ENCODE results near the gene VDR. TPM values are rescaled to one million over a fixed set of nuclear protein-coding genes. Genes with fewer than 3 reads are reported as not detected.

The VDR gene
- 100 to 1,000 TPM; 124 to 140 TPM for total RNA-seq

- intact Hi-C loops (cut with DNase I) = loop anchor here (2.0 kb wide), 1 partner anchor 44 kb away; no protein-coding TSS in a partner anchor
- no peak for TF ChIP-seq CTCF (IDR thresholded peaks at IDR 0.05)
- Histone ChIP-seq H3K9me3 (no peaks in the 10 kb centered on the region), H3K36me3 (no peaks in the 10 kb centered on the region), H3K27me3 (no peaks in the 10 kb centered on the region), H3K9ac (ENCODE audit: low read depth in 2 of 2, low read length in 2 of 2) (peak within 1 kb of the TSS; percentile 79 to 87), H3K4me3 (peak within 1 kb of the TSS; percentile 62), H3K4me1 (peaks cover 10% of the 10 kb centered on the region), H3K27ac (peak within 1 kb of the TSS; percentile 88)
- peak; percentile 92 for DNase-seq
These were observed at the start of gene VDR for GRCh38 chr12:47904713-47905709. VDR (minus strand) TSS chr12:47904994; CDS start chr12:47879113, 25,881 bp downstream.

GRCh38 chr12:47954058-47954457 is 49.3 kb upstream of the VDR start:
- H3K4me3 ChIP-seq = no peak overlapping the region
- H3K4me1 ChIP-seq = peaks cover 15% of the 10 kb centered on the region
- intact Hi-C loops (cut with DNase I) = loop anchor here (10.0 kb wide), 1 partner anchor 211 kb away; no protein-coding TSS in a partner anchor
- DNase-seq = peak; percentile 53
- peak overlapping the region; percentile 50 for H3K27ac ChIP-seq
- no peaks in the 10 kb centered on the region for H3K9me3 ChIP-seq
- H3K36me3 ChIP-seq = no peaks in the 10 kb centered on the region
- H3K9ac ChIP-seq (ENCODE audit: low read depth in 2 of 2, low read length in 2 of 2) = peak overlapping the region in 1 of 2 donors; percentile 65
- H3K27me3 ChIP-seq = no peaks in the 10 kb centered on the region
- TF ChIP-seq CTCF (IDR thresholded peaks at IDR 0.05) = no peak

- intact Hi-C loops (cut with DNase I) = loop anchor here (10.0 kb wide), 1 partner anchor 214 kb away; no protein-coding TSS in a partner anchor
- Histone ChIP-seq H3K4me3 (no peak overlapping the region), H3K9ac (ENCODE audit: low read depth in 2 of 2, low read length in 2 of 2) (no peak overlapping the region), H3K9me3 (no peaks in the 10 kb centered on the region), H3K27me3 (no peaks in the 10 kb centered on the region), H3K36me3 (no peaks in the 10 kb centered on the region), H3K4me1 (peaks cover 15% of the 10 kb centered on the region), H3K27ac (no peak overlapping the region)
- DNase-seq = no peak
- no peak for TF ChIP-seq CTCF (IDR thresholded peaks at IDR 0.05)
These were observed 46.2 kb upstream of the VDR start for GRCh38 chr12:47950856-47951468.

GRCh38 chr12:47949441-47950341 is 44.9 kb upstream of the VDR start:
- no peak overlapping the region for H3K4me3 ChIP-seq
- no peak overlapping the region for H3K27ac ChIP-seq
- H3K27me3 ChIP-seq = no peaks in the 10 kb centered on the region
- H3K36me3 ChIP-seq = no peaks in the 10 kb centered on the region
- TF ChIP-seq CTCF (IDR thresholded peaks at IDR 0.05) = peak; percentile 88
- peak; percentile 88 for DNase-seq
- peak overlapping the region in 1 of 2 donors; percentile 61 for H3K9ac ChIP-seq (ENCODE audit: low read depth in 2 of 2, low read length in 2 of 2)
- peaks cover 15% of the 10 kb centered on the region for H3K4me1 ChIP-seq
- no peaks in the 10 kb centered on the region for H3K9me3 ChIP-seq
- intact Hi-C loops (cut with DNase I) = loop anchor here (2.0 to 10.0 kb wide), 2 partner anchors 45 to 215 kb away; partner anchors contain the start of gene VDR
